RWPE2 (cell line): ENCODE measurements around the gene RSRC1.
"Not testable (repeated sequence)": the region's sequence is repeated elsewhere in the genome, so short reads cannot be mapped to it uniquely, and the experiment has no call there.

Experiments
- ATAC-seq: fragments of 200-7000 bp; cut with Tn5 transposase; 3 replicates; pipeline ENCODE4 v1.9.1; 2021; ENCODE audit warnings: low read depth
- DNase-seq: peaks from one replicate; pipeline ENCODE4 v3.0.0-alpha.2; 2020; ENCODE audit warnings: low spot score
- H3K27ac ChIP-seq: fragments of 450-650 bp; 2 replicates; pipeline ENCODE4 v1.5.1; 2017; ENCODE audit warnings: mild to moderate bottlenecking; ENCODE audit not compliant: poor library complexity, severe bottlenecking
- H3K27me3 ChIP-seq: fragments of 250-450 bp; sonication (Bioruptor Pico); 2 replicates; pipeline ENCODE4 v1.5.1; 2021; ENCODE audit warnings: mild to moderate bottlenecking, moderate library complexity; ENCODE audit not compliant: insufficient read depth, poor library complexity, severe bottlenecking
- H3K36me3 ChIP-seq: fragments of 250-450 bp; sonication (Bioruptor Pico); 2 replicates; pipeline ENCODE4 v1.5.1; 2020; ENCODE audit warnings: low read depth, mild to moderate bottlenecking, moderate library complexity
- H3K4me1 ChIP-seq: fragments of 250-450 bp; sonication (Bioruptor Pico); 2 replicates; pipeline ENCODE4 v1.5.1; 2021; ENCODE audit warnings: mild to moderate bottlenecking, moderate library complexity; ENCODE audit not compliant: insufficient read depth, poor library complexity, severe bottlenecking
- H3K4me3 ChIP-seq: fragments of 250-450 bp; sonication (Bioruptor Pico); 2 replicates; pipeline ENCODE4 v1.5.1; 2021; ENCODE audit warnings: mild to moderate bottlenecking, moderate library complexity; ENCODE audit not compliant: severe bottlenecking
- H3K9me3 ChIP-seq: fragments of 250-450 bp; sonication (Bioruptor Pico); 2 replicates; pipeline ENCODE4 v1.5.1; 2021; ENCODE audit warnings: mild to moderate bottlenecking, moderate library complexity; ENCODE audit not compliant: severe bottlenecking
- TF ChIP-seq, protein P1 (sequence below): fragments of 450-650 bp; IDR thresholded peaks from one replicate; pipeline ENCODE4 v1.5.1; 2017; ENCODE audit warnings: mild to moderate bottlenecking, moderate library complexity; ENCODE audit not compliant: poor library complexity, severe bottlenecking

Gene RSRC1

DNA sequence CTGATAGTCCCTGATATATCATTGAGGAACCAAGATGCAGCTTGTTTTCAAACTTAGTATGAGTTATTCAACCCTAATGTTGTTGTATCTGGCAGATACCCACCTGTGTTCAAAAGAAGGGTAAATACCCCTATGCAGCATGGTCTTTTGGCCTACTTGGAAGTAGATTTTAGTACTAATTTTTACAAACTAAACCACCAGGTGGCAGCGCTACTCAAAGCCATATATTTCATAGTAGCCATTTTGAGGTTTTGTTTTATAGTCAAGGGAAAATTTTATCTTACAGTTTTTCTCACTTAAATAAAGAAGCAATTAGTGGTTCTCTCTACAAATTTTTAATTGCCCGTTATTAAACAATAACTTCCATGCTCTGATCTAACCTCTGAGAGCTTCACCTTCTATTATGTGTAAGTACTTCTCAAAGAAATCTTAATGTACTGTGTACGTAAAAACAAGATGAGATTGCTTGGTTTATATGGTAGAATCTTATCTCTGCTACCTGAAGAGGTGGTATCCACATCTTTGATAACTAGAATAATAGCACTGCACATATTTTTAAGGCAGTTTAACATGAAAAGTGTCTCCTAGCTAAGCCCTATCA lies 429.6 kb downstream of the RSRC1 start:
- ATAC-seq: no peak

DNA sequence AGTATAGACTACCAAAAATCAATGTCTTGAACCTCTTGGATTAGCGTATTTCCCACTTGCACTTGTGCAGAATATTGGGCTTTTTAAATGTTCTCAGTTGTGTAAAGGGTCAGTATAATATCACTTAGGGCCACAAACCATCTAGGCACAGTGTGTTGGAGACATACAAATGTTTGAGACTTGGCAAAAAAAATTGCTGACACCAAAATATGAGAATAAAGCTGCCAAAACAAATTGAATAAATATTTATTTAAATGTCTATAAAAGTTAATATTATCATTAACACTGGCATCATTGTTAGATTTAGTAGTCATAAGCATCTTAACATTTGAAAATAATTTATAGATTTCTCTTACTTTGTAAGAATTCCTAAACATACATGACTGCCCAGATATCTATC lies 430.2 kb downstream of the RSRC1 start:
- no peak for ATAC-seq
- peaks cover 5% of the 10 kb centered on the region; the same call in 1 of the 2 replicates for H3K36me3 ChIP-seq
- TF ChIP-seq, protein P1, sequence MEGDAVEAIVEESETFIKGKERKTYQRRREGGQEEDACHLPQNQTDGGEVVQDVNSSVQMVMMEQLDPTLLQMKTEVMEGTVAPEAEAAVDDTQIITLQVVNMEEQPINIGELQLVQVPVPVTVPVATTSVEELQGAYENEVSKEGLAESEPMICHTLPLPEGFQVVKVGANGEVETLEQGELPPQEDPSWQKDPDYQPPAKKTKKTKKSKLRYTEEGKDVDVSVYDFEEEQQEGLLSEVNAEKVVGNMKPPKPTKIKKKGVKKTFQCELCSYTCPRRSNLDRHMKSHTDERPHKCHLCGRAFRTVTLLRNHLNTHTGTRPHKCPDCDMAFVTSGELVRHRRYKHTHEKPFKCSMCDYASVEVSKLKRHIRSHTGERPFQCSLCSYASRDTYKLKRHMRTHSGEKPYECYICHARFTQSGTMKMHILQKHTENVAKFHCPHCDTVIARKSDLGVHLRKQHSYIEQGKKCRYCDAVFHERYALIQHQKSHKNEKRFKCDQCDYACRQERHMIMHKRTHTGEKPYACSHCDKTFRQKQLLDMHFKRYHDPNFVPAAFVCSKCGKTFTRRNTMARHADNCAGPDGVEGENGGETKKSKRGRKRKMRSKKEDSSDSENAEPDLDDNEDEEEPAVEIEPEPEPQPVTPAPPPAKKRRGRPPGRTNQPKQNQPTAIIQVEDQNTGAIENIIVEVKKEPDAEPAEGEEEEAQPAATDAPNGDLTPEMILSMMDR: no peak
- H3K27ac ChIP-seq: no peak overlapping the region
- no peaks in the 10 kb centered on the region for H3K27me3 ChIP-seq
- no peaks in the 10 kb centered on the region for H3K9me3 ChIP-seq
- no peak overlapping the region for H3K4me3 ChIP-seq
- DNase-seq: no peak
- H3K4me1 ChIP-seq: no peaks in the 10 kb centered on the region

More for the DNA sequence above, 429.6 kb downstream of the RSRC1 start:
- Histone ChIP-seq H3K36me3 (peaks cover 4% of the 10 kb centered on the region; the same call in 1 of the 2 replicates), H3K9me3 (no peaks in the 10 kb centered on the region), H3K27me3 (no peaks in the 10 kb centered on the region), H3K4me3 (no peak overlapping the region), H3K4me1 (no peaks in the 10 kb centered on the region), H3K27ac (no peak overlapping the region)
- no peak for DNase-seq
- TF ChIP-seq, protein P1: peak; percentile 82

DNA sequence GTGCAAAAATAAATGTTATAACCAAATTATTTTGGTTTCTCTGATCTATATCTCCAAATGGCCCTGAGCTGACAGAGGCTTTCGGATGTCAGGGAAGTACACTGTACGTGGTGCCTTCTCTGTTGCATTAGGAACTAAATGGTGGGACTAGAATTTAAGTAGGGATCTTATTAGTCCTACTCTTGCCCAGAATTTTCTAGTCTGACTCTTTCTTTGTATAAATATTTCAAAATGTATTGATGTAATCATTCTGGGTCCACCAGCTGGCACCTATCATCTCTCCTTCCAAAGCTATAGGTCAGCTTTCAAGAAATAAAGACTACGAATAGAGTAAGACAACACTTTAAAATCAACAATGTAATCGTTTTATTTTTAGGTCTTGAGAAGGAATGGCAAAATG lies 438.8 kb downstream of the RSRC1 start:
- TF ChIP-seq, protein P1: no peak
- no peak for DNase-seq
- H3K9me3 ChIP-seq: no peaks in the 10 kb centered on the region

DNA sequence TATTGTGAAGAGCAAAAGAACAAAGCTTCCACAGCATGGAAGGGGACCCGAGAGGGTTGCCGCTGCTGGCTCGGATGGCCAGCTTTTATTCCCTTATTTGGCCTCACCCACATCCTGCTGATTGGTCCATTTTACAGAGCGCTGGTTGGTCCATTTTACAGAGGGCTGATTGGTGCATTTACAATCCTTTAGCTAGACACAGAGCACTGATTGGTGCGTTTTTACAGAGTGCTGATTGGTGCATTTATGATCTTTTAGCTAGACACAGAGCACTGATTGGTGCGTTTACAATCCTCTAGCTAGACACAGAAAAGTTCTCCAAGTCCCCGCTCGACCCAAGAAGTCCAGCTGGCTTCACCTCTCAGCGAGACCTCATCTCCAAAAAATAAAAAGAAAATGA lies 440.0 kb downstream of the RSRC1 start:
- H3K4me3 ChIP-seq, H3K4me1 ChIP-seq, H3K27me3 ChIP-seq, ATAC-seq, H3K36me3 ChIP-seq, DNase-seq, H3K9me3 ChIP-seq, H3K27ac ChIP-seq: not testable (repeated sequence)

More for the DNA sequence above, 438.8 kb downstream of the RSRC1 start:
- H3K36me3 ChIP-seq: peaks cover 5% of the 10 kb centered on the region; the same call in 1 of the 2 replicates
- no peaks in the 10 kb centered on the region for H3K4me1 ChIP-seq
- H3K4me3 ChIP-seq: no peak overlapping the region
- ATAC-seq: no peak
- H3K27me3 ChIP-seq: no peaks in the 10 kb centered on the region
- H3K27ac ChIP-seq: no peak overlapping the region

DNA sequence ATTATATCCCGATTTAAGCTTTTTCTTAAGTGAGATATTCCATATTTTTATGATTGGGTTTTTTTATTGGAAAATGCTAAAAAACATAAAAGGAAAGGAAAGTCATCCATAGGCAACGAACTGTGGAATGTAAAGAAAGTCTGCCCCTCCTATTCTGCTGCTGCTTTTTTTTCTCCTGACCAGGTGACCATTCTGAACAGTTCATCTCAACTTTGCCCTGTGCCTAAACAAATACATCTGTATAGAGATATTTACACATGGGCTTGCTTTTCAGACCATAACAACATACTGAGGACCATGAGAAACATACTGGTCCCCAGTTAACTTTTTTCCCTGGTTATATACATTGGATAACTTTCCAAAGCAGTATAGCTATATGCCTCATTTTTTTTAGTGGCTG lies 442.2 kb downstream of the RSRC1 start:
- Histone ChIP-seq H3K36me3 (no peaks in the 10 kb centered on the region), H3K9me3 (no peaks in the 10 kb centered on the region), H3K27me3 (no peaks in the 10 kb centered on the region), H3K4me3 (no peak overlapping the region), H3K4me1 (no peaks in the 10 kb centered on the region), H3K27ac (no peak overlapping the region)
- ATAC-seq (no peak), DNase-seq (no peak)
- TF ChIP-seq, protein P1: no peak
